ENCODE results near the gene UAP1L1.

UAP1L1 gene

DNA sequence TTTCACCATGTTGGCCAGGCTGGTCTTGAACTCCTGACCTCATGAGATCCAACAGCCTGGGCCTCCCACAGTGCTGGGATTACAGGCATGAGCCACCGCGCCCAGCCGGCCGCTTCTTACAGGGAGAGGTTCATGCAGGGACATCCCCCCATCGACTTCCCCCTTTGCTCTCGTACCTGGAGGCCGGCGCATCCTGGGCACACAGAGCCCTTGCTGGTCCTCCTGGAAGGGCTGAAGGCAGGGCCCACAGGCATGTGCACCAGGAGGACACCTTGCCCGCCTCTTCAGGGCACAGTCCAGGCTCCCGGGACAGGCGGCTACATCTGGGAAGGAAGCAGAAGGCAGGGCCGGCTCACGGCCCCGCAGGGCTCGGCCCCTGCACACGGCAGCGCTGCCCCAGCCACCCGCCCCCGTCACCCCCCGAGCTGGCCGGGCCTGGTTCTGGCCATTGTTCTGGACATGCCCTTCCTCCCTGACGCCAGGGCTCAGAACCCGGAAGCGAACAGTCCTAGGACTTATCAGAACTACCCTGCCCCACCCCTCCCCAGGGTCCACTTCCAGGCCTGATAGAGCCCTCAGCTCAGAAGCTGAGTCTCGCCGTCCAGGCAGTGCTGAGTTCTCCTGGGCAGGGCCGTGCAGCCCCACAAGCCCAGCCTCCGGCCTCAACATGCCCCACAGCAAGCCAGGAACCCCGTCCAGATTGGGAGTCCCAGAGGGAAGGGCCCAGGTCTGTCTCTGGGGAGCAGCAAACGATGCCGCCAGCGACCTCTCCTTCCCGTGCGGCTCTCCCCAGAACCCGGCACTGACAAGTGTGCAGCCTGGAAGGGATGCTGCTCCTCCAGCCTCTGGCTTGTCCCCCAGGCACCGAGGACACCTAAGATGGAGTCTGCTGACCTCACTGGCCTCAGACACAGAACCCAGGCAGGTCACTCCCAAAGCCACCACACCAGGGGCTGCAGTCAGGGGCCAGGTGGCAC, 34.3 kb upstream of the UAP1L1 start:
- no peak for DNase-seq

DNA sequence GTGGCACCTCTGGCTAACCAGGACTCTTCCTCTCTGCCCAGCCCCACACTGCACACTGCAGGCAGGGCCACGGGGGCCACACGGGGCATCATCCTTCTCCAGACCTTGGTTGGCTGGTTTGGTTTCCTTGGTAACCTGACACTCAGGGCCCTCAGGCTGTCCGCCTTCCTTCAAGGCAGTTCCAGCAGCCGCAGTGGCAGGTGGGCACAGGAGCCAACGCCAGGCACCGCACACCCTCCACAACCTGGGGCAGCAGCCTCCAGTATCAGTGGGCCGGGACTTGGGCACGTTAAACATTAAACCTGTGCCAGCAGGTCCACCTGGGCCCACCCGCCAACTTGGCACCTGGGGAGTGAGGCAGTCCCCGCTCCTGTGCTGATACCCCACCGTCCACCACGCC, 33.3 kb upstream of the UAP1L1 start:
- DNase-seq: no peak

DNA sequence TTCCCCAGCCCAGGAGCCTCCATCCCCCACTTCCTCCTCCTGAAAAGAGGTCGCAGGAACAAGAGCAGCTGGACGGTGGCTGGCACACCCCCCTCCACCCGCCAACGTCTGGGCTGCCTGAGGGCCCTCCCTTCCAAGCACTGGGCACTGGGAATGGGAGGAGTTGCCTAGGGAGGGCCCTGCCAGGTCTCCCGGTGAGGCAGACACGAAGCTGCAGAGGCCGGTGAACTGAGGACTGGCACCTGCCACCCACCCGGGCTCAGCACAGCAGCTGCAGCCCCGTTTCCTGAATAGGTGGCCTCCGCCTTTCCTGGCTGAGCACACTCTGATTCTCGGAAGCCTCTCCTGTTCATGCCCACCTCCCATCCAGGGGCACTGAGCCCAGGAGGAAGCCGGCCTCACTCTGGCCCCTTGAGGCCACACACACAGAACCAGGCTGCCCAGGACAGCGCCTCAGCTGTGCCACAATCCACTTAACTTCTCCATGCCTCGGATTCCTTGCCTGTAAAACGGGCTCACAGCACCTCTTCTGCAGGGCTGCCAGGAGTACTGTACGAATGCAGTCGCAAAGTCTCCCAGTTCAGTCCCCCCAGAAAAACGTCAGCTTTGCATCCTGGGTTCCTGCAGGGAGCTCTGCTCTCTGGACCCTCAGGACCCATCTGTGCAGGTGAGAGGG, 32.7 kb upstream of the UAP1L1 start:
- no peak for DNase-seq

DNA sequence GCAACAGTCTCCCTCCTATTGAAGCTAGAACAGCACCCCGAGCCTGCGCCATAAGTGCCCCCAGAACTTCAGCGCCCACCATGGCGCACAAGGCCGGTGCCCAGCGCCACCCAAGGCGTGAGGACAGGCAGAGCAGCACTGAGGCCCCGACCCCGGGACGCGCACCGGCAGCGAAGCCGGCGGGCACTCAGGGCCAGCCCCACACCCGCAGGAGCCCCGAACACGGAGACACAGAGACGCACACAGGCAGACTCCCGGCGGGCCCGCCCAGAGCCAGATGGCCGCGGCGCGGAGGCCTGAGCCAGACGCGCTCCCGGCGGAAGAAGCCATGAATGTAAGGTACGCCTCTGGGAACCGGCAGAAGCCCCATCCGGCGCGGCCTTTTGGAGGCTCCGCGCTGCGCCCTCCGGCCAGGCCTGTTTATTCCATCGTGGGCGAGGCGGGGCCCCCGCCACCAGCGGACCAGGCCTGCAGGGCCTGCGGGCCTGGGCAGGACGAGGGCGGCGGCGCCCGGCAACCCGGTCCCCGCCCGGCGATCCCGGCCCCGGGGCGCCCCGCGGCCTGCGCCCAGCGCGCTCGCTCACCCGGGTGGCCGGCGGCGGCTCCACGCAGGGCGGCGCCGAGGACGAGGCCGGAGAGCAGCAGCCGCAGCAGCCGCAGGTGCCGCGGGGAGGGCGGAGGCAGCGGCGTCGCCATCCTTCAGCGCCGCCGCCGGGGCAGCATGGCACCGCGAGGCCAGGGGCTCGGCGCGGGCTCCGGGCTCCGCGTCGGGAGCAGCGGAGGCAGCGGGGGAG, 31.8 kb upstream of the UAP1L1 start:
- DNase-seq: no peak

DNA sequence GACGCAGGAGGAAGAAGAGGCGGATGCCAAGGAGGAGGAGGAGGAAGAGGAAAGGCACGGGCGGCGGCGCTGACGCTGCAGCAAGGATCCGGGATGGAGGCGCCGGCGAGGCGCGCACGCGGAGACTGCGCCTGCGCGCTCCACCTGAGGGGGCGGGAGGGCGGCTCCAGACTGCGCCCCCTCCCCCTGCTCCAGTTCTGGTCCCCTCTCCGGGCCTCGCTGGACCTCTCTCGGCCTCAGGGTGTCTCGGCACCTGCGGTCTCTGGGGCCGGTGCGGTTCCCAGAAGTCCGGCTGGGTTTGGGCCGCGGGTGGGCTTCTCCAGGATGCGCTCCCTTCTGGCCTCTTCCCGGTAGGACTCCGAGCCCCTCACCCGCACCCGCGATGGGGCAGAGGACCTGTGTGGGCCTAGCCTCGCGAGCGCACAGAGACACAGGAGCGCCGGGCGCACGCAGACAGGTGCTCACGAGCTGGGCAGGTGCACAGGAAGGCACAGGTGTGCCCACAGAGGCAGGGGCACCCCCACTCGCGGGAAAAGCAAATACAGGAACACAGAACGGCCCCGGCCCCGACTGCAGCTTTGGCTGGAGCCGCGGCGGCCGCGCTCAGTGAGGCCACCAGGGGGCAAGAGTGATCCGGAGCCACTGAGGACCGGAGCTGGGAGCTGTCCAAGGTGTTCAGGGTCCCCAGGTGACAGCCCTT, 31.1 kb upstream of the UAP1L1 start, which contains the start of gene NPDC1:
Gene NPDC1, minus strand, starts transcription at position 90 of the 700 bp plus-strand sequence. CDS start 188 bp downstream, outside the sequence.
- peak; percentile 61 for DNase-seq

DNA sequence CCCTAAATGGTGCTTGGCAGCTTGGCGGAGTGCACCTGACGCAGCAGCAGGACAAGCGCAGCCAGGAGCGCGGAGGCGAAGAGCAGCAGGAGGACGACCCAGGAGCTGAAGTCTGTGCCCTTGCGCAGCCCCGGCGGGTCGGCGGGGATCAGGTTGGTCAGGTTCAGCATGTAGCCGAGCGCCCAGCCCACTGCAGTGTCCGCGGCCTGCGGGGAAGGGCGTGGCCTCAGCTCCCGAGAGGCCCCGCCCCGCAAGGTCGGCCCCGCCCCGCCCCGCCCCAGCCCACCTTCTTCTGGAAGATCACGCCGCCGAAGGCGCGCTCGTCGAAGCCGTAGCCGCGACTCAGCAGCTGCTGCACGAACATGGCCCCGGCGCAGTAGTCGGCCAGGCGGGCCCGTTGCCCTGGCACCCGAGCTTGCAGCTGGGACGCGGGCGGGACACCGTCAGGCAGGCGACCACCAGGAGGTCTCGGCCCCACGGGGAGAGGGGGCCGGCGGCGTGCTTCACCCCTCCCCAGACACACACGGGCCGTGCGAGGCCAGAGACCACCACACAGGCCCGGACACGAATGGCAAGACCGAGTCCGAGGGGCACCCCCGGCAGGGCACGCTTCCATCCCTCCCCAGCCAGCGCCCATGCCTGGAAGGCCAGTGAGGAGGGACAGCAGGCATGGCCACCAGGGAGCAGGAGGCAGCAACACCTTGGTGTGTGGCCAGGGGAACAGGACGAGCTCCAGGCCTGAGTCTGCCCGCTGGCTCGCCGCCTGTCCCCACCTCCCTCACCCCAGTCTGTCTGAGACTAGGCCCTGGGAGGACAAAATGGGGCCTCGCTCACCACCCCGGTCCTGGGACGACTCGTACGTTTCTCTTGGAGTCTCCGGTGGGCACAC, 28.4 kb upstream of the UAP1L1 start:
- DNase-seq: no peak

DNA sequence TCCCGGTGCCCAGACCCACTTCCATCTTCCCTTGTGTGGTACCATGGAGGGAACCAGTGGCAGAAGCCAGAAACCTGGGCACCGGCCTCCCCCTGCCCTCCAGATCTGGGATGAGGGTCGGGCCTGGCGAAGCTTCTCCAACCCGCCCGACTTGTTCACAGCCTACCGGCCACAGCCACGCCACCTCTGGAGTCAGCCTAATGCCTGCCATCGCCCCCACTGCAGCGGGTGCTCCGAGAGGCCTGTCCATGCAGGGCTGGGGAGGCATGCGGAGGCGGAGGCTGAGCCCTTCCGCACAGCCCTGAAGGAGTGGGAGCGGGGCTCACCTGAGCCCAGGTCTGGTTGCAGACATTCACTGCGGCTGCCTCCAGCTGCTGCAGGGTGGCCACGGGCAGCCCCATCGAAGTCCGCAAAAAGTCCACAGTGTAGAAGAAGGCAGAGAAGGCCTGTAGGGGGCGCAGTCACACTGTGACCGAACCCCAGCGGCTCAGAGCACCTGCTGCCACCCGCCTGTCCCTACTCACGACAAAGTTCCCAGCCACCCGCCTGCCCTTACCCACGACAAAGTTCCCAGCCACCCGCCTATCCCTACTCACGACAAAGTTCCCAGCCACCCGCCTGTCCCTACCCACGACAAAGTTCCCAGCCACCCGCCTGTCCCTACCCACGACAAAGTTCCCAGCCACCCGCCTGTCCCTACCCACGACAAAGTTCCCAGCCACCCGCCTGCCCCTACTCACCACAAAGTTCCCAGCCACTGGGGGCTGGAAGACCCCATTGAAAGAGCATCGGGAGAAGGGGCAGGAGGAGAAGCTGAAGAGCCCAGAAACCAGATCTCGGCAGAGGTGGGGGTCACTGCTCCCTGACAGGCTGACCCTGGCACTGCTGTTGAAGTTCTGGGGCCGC, 27.5 kb upstream of the UAP1L1 start:
- DNase-seq: peak; percentile 33

DNA sequence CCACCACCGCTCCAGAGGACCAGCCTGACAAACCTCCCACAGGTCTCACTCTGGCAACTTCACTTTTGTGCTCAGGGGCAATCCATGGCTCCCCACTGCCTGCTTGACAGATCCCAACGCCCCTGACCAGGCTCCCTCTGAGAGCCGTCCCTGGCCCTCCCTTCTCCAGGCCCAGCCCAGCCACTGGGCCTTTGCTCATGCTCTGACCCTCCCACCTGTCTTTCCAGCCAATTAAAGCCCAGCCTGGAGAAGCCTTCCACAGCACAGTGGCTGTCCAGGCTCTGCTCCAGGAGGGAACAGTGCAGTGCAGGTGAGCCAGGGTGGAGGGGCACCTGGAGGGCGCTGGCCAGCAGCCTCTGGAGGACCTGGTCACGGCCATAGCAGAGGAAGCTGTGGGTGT, 26.7 kb upstream of the UAP1L1 start:
- no peak for DNase-seq

DNA sequence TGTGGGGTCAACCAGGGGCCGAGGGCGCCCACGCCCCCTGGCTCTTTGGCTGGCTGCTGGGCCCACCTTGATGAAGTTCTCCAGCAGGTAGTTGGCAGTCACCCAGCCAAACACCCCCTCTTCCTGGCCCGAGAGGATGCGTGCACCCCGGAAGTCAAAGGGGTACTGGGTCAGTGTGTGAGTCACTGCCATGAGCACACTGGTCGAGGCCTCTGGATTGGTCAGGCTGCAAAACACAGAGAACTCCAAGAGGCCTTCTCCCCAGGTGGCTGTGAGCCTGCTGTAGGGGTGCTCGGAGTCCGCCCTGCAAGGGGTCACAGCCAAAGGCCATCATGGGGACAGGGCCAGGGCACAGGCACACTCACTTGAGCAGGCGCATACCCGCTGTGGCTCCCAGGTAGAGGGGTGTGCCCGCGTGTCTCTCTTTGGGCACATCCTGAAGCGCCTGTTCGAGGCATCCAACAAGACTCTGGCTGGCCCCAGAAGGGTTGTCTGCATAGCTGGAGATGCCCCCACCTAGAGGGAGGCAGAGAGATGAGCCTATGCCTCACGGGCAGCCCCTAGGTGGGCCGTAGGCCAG, 26.1 kb upstream of the UAP1L1 start:
- no peak for DNase-seq

DNA sequence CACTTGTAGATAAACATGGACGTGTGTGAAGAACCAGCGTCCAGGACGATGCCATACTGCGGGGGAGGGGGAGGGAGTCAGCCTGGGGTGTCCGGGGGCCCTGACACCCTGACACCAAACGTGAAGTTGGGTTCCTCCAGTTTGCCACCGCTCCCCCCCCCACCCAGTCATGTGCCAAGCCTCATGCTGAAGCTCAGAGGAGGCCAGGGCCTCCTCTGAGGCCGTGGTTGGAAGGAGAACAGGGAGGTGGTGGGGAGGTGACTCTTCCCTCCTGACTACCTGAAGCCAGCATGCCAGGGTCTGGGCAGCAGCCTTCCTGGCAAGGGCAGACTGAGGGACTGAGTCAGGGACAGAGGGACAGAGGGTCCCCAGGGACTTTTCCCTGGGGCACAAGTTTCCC, 25.0 kb upstream of the UAP1L1 start:
- DNase-seq: no peak

DNA sequence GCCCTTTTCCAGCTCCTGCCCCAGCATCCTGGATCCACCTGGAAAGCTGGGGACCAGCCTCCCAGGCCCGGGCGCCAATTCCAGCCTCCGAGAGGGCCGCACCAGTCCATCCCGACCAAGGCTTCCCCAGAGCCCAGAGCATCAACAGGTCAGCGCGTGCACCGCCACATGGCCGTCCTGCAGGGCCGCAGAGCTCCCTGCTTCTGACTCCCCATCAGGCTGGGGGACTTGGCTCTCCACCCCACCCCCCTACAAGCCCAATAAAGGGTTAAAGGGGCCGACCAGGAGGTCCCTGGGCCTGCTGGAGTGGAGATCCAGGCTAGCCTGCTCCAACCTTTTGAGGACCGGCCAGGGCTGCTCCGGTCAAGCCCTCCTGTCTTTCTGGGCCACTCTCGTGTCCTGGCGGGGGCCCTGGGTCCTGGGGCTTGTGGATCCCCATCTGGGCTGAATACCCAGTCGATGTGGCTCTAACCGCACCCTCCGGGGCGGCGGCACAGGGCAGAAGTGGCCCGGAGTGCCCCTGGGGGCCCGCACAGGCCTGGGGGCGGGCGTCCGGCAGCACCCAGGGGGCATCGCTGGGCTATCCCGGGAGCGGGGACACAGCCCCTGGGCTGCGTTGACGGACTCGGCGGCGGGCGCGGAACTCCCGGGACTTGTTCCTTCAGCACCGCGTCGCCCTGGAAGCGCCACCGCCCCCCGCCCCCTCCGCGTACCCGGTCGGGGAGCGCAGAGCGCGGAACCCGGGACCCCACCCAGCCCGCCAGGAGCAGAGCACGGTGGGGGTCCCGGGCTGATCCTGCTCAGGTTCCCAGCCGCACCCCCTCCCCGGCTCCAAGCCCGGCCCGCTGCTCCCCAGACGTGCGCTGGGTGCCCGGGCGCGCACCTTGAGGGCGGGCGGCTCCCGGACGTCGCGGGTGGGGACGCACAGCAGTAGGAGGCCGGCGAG, 24.0 kb upstream of the UAP1L1 start:
- DNase-seq: no peak

DNA sequence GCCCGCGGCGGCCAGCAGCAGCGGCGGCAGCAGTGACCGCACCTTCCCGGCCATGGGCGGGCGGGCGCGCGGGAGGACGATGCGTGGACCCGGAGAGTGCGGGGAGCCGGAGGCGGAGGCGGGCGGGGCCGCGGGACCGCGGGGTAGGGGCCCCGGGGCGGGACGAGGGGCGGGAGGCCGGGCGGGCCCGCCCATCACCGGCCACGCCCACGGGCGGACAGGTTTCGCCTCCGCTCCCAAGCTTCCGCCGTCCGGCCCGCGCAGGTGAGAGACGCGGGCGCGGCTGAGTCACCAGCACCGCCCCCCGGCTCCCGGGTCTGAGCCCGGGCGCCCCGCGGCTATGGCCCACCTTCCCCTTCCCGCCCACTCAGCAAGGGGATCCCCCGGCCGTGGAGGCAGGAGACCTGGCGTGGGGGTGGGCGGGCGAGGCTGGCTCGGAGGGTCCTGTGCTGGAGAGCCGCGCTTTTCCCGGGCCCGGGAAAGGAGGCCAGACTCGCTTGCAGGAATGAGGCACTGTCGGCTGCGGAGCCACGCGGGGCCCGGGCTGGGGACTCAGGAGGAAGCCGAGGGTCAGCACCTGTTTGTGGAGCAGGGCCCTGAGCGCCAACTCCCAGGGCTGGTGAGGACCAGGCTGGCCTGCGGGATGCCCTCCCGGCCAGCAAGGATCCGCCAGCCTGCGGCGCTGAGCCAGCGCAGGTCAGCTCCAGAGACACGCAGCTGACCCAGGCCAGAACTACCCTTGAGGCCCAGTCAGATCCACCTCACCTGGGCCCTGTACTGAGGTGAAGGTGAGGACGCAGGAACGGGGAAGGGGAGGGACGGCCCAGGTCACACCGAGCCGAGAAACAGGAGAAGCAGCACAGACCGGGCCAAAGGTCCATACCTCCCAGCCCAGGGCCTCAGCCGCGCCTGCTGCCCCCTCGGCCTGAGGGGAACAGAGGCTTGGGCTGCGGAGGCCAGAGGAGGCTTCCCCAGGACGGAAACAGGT, 23.1 kb upstream of the UAP1L1 start, which contains the start of gene ENTPD2:
Gene ENTPD2, minus strand, starts transcription at position 118 of the 988 bp plus-strand sequence. Its CDS starts 64 bp downstream, at position 54.
- no peak for DNase-seq

DNA sequence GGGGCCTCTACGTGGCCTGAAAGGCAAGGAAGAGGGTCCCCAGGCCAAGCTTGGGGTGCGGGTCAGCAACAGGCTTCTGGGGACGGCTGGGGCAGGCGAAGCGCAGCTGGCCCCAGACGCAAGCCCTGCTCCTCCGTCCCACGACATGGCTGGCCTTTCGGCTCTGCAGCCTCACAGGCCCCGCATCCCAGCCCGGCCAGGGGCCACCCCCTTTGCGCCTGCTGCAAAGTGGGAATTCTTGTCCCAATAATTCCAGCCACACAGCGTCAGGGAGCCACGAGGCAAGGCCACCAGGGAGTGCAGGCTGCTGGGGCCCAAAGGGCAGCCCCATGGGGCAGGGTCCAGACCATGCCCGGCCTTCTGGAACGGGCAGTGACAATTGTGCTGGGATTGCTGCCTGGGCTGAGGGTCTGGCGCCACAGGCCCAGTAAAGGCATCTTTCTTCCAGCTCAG, 22.4 kb upstream of the UAP1L1 start:
- DNase-seq: no peak

DNA sequence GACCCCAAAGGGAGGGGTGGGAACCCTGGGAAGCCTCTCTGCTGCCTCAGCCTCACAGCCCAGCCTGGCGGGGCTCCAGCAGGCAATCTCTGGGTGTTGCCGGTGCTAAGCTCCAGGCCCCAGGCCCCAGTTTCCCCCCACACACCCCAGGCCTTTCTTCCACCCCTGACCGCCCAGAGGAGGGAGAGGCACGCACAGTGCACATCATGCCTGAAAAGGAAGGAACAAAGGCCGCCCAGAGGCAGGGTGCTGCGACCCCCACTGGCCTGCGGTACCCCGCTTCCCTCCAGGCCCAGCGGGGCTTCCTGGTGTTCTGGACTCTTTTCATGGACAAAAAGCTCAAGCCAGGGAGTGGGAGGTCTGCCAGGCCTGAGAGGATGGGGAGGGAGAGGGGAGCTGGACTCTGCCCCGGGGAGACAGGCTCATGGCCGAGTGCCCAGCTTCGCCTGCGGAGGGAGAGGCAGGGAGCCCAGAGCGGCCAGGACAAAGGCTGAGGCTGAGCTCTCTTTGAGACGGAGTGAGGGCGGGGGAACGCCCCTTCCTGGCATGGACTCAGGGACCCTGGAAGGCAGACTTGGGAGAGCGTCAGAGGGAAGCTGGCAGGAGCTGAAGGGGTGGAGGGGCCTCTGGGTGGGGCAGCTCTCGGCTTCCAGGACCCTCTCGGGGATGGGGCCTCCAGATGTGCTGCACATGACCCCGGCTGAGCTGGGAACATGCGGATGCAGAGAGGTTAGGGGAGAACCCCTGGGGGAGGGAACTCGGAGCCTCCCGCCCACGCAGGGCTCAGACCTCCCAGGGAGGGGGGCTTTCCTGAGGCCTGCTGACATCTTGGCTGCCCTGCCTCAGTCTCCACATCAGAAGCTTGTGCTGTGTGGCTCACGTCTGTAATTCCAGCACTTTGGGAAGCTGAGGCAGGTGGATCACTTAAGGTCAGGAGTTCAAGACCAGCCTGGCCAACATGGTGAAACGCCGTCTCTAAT, 21.6 kb upstream of the UAP1L1 start:
- DNase-seq: no peak

DNA sequence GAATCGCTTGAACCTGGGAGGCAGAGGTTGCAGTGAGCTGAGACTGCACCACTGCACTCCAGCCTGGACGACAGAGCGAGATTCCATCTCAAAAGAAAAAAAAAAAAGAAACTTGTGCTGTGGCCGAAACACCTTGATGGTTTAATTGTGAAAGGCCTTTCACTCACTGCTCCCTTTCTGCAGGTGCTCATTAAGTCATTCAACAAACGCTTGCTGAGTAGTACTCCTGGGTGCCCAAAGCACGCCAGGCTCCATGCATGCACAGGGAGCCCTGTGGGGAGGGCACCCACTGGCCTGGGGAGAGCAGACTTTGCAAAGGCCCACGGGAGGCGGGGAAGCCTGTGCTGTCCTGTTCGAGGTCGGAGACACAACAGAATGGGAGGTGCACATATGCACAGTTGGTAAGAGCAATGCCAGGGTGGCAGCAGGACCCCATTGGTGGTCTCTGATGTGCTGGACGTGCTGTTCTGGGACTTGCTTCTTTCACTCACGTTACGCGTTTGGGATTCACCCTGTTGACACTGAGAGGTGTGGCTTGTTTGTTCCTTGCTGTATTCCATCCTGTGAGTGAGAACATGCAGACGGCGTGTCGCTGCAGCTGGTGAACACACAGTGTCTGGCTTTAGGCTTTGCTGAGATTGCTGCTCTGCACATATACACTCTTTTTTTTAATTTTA, 20.4 kb upstream of the UAP1L1 start:
- DNase-seq: no peak
